NT2/D1 (cell line): ENCODE data around the gene GPR161.

Source experiments
- SUZ12 ChIP-seq: IDR thresholded peaks from 2 replicates; pipeline ENCODE4 v1.6.1; 2011; ENCODE audit not compliant: insufficient read length, insufficient read depth; ENCODE audit errors: extremely low read depth
- YY1 ChIP-seq: IDR thresholded peaks from 2 replicates; pipeline ENCODE4 v1.6.1; 2011; ENCODE audit not compliant: insufficient read length, insufficient read depth
- ZNF274 ChIP-seq: IDR thresholded peaks from 2 replicates; pipeline ENCODE4 v1.6.1; 2011; ENCODE audit warnings: mild to moderate bottlenecking, low read depth, low read length

DNA sequence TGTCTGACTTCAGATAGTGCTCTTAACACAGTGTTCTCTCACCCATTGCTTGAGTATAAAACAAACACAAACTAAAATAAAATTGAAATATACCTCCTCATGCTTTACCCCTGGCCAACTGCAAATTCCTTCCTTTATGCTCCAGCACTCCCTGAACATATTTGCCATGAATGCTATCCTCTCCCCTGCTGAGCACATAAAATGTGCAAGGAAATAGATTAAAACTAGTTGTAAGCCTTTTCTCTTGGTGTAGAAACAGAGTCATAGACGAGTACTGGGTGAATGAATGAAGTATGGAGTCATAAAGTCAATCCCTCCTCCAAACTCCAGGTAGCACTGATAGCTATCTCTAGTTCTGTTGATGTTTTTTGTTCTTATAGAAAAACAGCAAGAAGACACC lies 2.6 kb downstream of the GPR161 start:
- TF ChIP-seq ZNF274 (no peak), YY1 (no peak), SUZ12 (no peak)
